Measurements from ENCODE around the gene THSD7B. TPM values are rescaled to one million over a fixed set of nuclear protein-coding genes. Genes with fewer than 3 reads are reported as not detected.

Gene THSD7B
- total and polyA plus RNA-seq, 9 of the 15 experiments (the other 6 are each of a cell fraction or from before 2014, with no cell fraction given) = not detected

DNA sequence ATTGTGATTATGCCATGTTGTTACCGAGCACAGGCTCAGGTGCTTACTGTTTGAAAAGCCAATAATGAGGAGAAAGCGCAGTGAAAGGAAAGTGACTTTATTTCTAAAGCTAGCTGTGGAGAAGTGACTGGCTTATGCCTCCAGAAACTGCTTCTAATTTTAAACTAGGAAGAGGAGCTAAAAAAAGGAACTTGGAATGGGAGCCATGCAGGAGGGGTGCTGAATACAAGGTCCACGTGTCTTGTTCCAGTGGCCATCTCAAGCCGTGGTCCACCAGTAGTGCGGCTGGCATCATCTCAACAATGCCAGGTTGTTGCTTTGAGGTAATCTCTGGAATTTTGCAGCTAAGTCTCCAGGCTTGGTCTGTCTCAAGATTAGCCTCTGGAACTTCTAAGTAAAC lies 282.0 kb downstream of the THSD7B start (continued):
- TF ChIP-seq, protein P1, sequence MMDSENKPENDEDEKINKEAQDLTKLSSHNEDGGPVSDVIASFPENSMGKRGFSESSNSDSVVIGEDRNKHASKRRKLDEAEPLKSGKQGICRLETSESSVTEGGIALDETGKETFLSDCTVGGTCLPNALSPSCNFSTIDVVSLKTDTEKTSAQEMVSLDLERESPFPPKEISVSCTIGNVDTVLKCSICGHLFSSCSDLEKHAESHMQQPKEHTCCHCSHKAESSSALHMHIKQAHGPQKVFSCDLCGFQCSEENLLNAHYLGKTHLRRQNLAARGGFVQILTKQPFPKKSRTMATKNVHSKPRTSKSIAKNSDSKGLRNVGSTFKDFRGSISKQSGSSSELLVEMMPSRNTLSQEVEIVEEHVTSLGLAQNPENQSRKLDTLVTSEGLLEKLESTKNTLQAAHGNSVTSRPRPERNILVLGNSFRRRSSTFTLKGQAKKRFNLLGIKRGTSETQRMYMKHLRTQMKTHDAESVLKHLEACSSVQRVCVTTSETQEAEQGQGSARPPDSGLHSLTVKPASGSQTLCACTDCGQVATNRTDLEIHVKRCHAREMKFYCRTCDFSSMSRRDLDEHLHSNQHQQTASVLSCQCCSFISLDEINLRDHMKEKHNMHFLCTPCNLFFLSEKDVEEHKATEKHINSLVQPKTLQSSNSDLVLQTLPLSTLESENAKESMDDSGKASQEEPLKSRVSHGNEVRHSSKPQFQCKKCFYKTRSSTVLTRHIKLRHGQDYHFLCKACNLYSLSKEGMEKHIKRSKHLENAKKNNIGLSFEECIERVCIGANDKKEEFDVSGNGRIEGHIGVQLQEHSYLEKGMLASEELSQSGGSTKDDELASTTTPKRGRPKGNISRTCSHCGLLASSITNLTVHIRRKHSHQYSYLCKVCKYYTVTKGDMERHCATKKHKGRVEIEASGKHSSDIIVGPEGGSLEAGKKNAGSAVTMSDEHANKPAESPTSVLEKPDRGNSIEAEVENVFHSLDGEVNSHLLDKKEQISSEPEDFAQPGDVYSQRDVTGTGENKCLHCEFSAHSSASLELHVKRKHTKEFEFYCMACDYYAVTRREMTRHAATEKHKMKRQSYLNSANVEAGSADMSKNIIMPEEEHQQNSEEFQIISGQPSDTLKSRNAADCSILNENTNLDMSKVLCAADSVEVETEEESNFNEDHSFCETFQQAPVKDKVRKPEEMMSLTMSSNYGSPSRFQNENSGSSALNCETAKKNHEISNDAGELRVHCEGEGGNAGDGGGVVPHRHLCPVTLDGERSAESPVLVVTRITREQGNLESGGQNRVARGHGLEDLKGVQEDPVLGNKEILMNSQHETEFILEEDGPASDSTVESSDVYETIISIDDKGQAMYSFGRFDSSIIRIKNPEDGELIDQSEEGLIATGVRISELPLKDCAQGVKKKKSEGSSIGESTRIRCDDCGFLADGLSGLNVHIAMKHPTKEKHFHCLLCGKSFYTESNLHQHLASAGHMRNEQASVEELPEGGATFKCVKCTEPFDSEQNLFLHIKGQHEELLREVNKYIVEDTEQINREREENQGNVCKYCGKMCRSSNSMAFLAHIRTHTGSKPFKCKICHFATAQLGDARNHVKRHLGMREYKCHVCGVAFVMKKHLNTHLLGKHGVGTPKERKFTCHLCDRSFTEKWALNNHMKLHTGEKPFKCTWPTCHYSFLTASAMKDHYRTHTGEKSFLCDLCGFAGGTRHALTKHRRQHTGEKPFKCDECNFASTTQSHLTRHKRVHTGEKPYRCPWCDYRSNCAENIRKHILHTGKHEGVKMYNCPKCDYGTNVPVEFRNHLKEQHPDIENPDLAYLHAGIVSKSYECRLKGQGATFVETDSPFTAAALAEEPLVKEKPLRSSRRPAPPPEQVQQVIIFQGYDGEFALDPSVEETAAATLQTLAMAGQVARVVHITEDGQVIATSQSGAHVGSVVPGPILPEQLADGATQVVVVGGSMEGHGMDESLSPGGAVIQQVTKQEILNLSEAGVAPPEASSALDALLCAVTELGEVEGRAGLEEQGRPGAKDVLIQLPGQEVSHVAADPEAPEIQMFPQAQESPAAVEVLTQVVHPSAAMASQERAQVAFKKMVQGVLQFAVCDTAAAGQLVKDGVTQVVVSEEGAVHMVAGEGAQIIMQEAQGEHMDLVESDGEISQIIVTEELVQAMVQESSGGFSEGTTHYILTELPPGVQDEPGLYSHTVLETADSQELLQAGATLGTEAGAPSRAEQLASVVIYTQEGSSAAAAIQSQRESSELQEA (IDR thresholded peaks at IDR 0.05; ENCODE audit: low read depth) = no peak
- TF ChIP-seq SMARCA5 (IDR thresholded peaks at IDR 0.05) (no peak), POLR3A (IDR thresholded peaks at IDR 0.05; ENCODE audit: borderline replicate concordance, extremely low read depth, insufficient read depth, insufficient read length) (no peak), L3MBTL2 (IDR thresholded peaks at IDR 0.05) (no peak), TAF1 (IDR thresholded peaks at IDR 0.05; ENCODE audit: control insufficient read depth, extremely low read depth, insufficient read depth, low read length, severe bottlenecking) (no peak), ZFX (CRISPR knock-in tag; IDR thresholded peaks at IDR 0.05) (no peak)

All from K562 (cell line).